OCI-LY1 (cell line): ENCODE measurements around the gene SSH2.

Experiments
- EZH2 ChIP-seq: fragments of 200-600 bp; sonication (generic), shearing (Covaris generic); IDR thresholded peaks from 2 replicates; pipeline ENCODE4 v1.8.0; 2017; ENCODE audit warnings: borderline replicate concordance, mixed run types, mild to moderate bottlenecking, antibody characterized with exemption, low read length, moderate library complexity, mixed read lengths
- TF ChIP-seq, protein P1 (sequence below): fragments of 200-600 bp; sonication (generic), shearing (Covaris generic); IDR thresholded peaks from 2 replicates; pipeline ENCODE4 v1.5.1; 2017; ENCODE audit warnings: mild to moderate bottlenecking, antibody characterized with exemption, low read length, moderate library complexity, mixed read lengths

DNA sequence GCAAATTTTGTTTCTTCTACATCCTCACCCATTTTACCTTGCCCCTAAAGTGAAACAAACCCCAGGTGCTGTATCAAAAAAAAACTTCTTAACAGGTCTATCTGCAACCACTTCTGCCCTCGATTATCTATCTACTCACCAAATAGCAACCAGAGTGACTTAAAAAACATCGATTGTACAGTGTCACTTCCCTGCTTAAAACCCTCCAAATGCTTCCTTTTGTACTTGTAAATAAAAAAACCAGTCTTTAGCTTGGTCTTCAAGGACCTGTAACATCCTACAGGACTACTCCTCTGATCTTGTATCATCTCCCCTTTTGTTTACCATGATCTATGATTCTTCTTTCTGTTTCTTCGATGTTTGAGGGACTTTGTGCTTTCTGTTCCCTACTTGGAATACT lies 224.6 kb downstream of the SSH2 start:
- TF ChIP-seq, protein P1, sequence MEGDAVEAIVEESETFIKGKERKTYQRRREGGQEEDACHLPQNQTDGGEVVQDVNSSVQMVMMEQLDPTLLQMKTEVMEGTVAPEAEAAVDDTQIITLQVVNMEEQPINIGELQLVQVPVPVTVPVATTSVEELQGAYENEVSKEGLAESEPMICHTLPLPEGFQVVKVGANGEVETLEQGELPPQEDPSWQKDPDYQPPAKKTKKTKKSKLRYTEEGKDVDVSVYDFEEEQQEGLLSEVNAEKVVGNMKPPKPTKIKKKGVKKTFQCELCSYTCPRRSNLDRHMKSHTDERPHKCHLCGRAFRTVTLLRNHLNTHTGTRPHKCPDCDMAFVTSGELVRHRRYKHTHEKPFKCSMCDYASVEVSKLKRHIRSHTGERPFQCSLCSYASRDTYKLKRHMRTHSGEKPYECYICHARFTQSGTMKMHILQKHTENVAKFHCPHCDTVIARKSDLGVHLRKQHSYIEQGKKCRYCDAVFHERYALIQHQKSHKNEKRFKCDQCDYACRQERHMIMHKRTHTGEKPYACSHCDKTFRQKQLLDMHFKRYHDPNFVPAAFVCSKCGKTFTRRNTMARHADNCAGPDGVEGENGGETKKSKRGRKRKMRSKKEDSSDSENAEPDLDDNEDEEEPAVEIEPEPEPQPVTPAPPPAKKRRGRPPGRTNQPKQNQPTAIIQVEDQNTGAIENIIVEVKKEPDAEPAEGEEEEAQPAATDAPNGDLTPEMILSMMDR: no peak
- no peak for TF ChIP-seq EZH2
